GM18507 (cell line): Measurements from ENCODE around the gene SFXN5.
"Not testable (repeated sequence)": the region's sequence is repeated elsewhere in the genome, so short reads cannot be mapped to it uniquely, and the experiment has no call there.

ENCODE experiments used
- DNase-seq: peaks from one replicate; pipeline ENCODE4 v3.0.0; 2011; ENCODE audit warnings: low read depth; ENCODE audit not compliant: insufficient read length; ENCODE audit errors: extremely low spot score
- FAIRE-seq: peaks from 2 replicates; lab custom pipeline; 2011; peaks lifted over from hg19 to GRCh38; lab: Jason Lieb, UNC

The SFXN5 gene

DNA sequence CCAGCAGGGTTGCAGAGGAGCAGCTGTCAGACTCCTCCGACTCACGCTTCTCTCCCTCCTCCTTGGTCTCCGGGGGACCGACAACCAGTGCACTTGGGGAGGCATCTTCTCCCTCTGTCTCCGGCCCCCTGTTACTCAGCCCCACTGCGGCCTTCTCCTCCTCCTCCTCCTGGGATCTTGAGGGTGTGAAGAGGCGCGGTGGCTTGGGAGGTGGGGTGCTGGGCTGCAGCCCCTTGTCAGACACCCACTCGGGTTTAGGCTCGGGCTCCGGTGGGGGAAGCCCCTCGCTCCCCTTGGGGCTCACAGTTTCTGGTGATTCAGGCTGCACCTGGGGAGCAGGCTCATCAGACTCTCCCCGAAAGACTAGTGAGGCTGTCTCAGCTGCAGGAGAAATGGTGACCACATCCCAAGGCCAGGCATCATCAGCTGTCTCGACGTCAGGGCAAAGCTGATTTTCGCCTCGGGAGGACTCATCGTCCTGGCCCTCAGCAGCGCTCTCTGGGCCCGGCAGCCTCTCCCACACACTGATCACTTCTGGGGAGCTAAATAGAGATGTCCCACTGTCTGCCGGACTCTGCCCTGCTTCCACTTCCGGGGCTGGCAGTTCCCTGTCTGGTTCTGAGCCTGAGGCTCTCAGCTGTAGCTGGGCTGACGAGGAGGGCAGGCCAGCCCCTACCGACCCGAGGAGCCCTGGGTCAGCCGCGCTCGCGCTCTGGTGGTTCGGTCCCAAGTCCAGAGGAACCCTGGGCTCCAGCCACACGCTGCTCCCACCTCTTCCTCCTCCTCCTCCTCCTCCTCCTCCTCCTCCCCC is 9.0 kb upstream of the SFXN5 start:
- FAIRE-seq (no peak), DNase-seq (no peak)

DNA sequence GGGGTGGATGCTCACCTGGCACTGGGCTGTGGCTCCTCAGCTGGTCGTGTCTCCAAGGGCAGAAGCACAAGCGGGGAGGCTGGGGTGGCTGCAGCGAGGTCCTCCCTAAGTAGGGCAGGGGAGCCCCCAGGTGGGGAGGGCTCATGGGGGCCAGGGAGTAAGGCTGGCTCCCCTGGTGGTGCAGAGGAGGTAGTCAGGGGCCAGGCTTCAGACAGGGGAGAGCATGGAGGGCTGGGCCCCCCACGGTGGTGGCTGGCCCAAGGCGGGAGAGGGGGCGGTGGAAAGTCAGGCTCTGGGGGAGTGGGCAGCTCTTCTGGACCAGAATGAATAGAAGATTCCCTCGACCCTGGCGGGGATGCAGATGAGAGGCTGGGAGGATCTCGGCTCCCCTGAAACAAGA is 8.1 kb upstream of the SFXN5 start:
- no peak for FAIRE-seq
- no peak for DNase-seq

DNA sequence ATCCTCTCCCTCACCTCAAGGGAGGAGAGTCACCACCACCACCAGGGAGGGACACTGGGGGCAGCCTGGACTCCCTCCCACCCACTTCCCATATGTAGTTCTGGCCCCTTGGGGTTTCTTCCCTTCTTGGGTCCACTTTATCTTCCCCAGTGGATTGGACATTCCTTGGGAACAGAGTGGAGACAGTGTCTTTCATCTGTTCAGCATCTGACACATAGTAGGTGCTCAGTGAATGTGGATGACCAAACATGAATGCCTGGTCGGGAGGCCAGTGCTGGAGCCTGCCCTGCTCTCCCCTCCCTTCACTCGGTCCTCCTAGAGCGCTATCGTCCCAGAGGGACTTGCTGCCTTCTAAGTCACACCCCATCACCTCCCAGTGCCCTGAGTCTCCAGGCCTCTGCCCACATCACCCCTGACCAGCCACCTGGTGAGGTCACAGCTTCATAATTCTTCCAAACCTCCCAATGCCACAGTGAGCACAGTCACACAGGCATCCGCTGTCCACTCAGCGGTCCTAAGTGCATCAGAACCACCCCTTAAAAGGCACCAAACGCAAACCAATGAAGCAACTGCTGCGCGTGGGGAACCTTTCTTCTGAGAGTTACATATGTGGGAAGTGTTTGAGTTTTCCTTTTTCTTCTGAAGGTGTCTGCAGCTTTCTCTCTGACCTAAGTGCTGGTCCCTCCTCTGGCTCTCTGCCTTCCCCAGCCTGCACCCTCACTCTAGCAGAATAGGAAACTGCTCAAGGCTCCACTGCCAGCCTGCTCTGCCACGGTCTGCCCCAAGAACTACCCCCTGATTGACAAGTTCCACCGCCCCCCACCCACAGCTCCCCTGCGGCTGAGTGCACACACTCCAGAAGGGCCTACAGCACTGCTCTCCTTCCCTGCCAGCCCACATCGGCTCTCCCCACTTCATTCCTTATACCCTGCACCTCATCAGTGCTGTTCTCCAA is 7.2 kb upstream of the SFXN5 start:
- DNase-seq = no peak
- FAIRE-seq = no peak

DNA sequence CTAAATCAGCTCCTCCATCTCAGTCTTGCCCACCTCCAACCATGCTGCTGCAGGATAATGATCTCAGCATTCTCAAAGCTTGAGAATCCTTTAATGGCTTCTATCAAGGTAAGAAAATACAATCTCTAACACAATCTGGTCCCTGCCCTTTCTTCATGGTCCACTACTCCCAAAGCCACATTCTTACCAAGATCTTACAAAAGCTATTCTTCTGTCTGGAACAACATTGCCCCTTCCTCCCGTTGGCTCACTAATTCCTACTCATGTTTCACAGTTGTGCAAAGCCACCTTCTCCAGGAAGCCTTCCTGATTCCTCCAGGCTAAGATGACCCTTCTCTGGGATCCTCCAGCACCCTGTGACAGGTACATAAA is 5.9 kb upstream of the SFXN5 start:
- no peak for FAIRE-seq
- DNase-seq = no peak

DNA sequence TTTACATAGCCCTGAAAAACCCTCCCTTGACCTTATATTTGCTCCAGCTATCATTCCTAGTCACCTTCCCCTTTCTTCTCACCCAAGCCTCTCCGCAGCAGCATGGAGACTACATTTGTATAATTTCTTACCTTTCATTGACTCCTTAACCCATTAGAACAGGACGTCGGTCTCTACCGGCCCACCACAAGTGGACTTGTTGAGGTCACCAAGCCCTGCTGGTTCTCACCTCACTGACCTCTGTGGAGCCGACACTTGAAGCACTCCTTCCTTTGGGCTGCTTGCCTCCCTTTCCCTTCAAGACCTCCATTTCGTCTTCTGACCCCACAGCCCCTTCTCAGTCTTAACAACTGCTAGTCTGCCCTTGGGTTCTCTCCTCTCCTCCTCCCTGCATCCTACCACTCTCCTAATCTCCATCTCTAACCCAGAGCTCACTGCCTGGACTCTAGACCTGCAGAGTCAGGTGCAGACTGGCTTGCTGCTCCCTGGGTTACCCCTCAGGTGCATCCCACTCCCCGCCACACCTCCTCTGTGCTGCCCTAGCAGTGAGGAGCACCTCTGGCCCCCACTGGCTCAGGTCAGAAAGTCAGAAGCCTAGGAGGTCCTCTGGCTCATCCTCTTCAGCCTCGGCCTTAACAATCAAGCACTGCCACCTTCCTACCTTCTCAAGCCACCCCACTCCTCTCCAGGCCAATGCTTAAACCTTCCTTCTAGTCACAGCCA is 5.3 kb upstream of the SFXN5 start:
- DNase-seq = no peak
- FAIRE-seq = no peak

DNA sequence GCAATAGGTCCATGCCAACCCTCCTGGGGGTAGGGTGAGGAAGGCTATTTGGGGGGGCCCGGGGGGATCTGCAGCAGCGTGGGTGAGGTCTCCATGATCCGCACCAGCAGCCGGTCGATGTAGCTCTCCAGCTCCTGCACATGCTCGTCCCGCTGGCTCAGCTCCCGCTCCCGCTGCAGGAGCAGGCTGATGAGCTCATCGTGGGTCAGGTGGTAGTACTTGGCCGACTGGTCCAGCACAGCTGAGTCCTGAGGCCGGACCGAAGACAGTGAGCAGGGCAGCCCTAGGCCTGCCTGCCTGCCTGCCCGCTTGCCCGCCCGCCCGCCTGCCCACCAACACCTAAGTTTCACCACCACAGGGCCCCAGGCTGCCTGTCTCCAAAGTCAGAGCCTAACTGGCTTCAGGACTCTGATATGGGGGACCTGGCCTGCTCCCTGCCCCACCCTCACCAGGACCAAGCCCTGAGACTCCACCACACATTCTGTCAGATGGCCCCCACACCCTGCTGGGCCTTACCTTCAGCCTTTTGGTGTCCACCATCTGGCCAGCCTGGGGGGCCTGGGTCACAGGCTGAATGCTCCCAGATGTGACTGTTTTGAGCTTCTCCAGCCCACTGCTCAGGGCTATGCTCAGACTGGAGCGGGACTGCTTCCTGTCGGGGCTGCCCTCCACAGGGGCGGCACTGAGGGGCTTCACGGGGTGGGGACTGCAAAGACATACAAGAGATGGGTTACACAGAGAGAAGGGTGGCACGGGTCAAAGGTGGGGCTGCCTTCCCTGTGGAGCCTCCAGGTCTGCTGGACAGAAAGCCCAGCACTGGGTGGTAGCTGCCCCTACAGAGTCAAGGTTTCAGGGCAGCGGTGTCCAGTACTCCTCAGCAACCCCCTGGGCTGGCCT is 4.2 kb upstream of the SFXN5 start:
- DNase-seq (no peak), FAIRE-seq (no peak)

DNA sequence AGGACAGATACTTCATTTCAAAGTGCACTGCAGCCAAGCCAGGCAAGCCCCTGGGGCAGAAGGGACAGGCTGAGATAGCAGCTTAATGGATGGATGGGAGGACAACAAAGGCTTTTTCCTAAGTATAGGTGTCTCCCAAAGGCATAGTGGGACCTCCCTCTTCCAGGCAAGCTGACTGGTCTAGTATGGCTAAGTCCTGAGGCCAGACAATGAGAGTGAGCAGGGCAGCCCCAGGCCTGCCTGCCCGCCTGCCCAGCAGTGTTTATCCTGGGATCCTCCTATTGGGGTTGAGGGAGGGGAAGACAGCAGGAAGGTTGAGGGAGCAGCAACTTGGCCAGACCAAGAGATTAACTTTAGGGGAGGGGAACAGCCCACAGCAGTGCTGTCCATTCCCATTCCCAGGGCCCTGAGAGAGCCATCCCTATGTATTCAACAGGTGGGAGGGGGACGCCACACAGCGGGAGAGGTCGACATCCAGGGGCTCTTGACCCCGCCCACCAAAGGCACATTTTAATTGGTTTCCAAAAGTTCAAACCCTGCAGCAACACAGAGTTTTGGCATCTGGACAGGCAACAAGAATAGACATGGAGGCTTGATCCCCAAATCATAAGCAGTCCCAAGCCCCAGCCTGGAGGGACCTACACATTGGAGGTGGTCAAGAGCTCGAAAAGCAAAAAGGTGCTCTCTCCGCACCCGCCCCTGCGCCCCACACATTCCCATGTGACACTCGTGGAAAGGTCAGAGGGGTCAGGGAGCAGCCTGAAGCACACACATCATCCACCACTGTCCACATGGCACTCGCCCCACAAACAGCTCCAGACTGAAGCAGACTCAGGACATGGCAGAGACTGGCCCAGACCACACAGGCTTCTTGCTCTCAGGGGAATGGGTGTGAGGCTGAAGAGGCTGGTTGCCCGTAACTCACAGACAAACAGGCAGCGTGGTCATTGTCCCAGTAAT is 2.9 kb upstream of the SFXN5 start:
- FAIRE-seq (no peak), DNase-seq (no peak)

DNA sequence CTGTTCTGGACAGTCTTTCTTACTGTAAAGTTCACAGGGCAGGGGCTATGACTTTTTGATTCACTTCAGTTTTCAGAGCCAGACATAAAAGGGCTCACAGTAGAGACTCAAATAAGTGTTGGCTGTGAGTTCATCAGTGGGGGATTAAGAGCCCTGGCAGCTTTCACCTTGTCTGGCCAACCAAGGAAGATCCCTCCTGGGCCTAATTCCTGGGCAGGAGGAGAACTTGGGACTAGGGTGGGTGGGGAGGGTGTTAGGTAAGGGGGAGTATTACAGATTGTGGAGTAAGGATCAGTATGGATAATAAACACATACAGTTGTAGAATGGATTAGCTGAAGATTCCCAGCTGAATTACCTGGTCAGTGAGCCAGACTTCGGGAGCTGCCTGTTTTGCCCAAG is 904 bp upstream of the SFXN5 start:
- FAIRE-seq (no peak), DNase-seq (no peak)

DNA sequence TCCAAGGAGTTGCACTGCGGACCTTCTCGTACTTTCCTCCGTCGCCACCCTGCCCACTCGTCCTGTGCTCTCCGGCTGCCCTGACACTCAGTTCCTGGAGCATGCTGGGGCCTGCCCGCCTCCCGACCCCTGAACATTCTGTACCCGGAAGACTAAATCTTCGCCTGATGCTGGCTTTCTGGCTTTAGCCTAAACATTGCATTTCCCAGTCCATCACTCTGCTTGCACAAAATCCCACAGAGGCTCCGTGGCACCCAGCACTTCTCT is 550 bp upstream of the SFXN5 start:
- DNase-seq = no peak
- FAIRE-seq = no peak

DNA sequence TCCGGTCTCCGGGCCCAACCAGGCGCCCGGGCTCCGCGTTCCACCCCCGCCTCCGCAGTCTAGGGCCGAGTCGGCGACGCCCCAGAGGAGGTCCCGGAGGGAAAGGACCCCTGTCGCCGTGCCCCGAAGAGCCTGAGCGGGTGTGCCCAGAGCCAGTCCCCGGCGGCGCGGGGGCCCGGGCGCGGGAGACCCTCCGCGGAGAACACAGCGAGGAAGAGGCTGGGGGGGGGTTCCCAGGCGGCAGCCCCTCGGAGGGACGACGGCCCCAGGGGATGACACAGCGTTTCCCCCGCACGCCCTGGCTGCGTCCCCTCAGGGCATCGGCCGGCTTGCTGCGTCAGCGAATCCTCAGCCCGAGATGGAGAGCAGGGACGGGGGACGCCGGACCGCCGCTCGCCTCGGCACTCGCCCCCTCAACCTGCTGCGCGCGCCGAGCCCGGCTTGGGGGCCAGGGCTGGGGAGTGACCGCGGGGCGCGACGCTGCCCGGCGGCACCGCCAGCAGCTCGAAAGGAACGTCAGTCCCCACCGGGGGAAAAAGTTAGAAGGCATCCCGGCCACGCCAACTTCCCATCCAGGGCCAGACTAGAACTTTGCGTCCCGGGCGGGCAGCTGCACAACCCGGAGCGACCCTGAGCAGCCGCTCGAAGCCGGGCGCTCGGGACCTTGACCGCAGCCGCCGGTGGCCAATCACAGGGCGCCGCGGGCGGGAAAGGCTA is 711 bp downstream of the SFXN5 start:
- no peak for DNase-seq
- no peak for FAIRE-seq

DNA sequence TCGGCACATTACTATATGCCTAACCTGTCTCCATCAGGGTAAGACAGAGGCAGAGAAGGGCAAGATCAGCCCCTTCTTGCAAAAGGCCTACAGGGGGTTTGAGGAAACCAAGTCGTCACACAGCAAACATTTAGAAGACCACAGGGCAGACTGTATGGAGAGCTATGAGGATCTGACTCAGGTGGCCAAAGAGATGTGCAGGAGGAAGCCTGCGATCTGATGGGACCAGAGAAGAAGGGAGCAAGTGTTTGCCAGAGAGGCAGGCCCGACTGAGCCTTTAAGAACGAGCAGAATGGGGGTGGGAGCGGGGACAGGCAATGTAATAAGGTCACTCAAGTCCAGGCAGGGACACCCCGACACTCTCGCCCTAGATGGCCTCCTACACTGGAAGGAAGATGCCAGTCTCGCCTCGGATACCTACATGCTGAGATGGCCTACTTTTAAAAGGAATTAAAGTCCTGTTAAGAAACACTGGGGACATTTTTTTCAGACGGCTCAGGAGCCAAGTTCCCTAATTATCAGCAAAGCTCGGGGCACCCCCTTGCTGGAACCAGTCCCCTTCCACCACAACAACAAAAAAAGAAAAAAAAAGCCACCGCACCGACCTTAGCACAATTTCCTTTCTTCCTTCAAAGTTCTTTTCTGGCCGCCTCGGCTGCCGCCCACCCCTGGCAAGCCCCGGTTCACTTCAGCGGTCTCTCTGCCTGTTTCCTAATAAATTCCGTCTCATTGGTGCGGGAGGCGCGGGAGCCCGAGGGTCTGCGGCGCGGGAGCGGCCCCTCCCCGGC is 1.5 kb downstream of the SFXN5 start:
- DNase-seq (no peak), FAIRE-seq (no peak)

DNA sequence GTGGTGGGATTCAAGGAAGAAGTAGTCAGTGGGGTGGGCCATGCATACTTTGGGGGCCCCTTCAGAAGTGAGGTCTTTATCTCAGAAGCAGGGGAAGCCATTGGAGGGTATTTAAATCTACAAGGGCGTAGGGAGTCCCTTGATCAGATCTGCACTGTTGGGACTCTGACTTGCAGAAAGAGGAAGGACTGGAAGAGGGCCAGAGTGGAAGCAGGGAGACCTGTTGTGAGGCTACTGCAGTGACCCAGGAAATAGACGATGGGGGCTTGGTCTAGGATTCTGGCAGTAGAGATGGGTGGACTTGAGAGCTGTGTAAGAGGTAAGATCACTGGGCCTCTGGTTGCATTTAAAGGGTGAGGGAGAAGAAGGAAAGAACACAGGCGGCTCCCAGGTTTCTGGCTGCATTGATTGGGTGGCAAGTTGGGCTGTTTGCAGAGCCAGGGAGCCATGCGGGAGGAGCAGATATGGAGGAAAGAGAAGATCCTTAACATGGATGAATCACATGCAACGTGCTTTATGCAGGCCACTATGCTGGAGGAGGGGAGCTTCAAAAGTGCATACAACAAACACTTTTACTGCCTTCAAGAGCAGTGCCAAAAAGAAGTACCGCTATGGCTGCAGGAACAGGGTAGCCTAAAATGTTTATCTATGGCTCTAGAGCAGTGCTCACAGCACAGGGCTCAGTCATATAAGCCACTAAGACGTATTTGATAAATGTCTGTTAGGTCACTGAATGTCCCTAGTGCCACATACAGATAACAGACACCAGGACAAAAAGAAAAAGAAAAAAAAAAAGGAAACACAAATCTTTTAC is 2.3 kb downstream of the SFXN5 start:
- DNase-seq (no peak), FAIRE-seq (no peak)

DNA sequence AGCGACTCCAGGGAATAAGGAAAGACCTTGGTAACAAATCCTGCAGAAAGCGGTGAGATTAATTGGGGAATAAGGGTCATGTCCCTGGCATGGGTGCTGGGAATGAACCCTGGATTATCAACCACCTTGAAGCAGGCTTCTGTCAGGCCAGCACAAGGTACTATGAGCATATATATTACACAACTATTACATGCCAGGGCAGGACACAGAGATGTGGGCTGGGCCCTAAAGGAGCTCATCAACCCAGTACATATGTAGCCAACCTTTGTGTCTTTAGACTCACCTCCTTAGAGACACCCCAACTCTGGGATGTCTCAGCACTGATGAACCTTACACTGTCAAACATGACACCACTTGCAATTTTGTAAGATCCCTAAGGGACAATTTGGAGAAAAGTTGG is 3.4 kb downstream of the SFXN5 start:
- no peak for FAIRE-seq
- DNase-seq = no peak

DNA sequence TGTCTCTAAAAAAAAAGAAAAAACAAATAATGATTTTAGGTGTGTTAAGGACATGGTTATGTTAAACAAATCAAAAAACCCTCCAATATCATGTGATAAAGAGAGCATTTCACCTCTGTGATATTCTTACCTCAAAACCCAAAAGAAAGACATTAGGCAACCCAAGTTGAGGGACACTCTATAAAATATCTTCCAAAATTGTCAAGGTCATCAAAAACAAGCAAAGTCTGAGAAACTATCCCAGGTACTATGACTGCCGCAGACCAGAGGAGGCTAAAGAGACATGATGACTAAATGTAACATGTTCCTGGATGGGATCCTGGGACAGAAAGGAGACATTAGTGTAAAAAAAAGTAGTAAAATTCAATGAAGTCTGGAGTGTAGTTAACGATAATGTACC is 4.5 kb downstream of the SFXN5 start:
- no peak for DNase-seq
- FAIRE-seq = no peak

DNA sequence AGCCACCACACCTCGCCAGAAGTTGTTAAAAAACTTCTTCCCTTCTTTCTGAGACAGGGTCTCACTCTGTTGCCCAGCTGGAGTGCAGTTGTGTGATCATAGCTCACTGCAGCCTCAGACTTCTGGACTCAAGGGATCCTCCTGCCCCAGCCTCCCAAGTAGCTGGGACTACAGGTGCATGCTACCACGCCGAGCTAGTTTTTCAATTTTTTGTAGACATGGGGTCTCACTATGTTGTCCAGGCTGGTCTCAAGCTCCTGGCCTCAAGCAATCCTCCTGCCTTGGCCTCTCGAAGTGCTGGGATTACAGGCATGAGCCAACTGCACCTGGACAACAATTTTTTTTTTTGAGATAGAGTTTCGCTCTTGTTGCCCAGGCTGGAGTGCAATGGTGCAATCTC is 6.4 kb downstream of the SFXN5 start:
- FAIRE-seq, DNase-seq: not testable (repeated sequence)
